HG02970 (cell line): ENCODE results near the gene SPHK2.
"Not testable (repeated sequence)": the region's sequence is repeated elsewhere in the genome, so short reads cannot be mapped to it uniquely, and the experiment has no call there.

Source experiments
- ATAC-seq: cut with Tn5 transposase; IDR thresholded peaks from one replicate; pipeline ENCODE4 v1.9.1; 2021; ENCODE audit warnings: mild to moderate bottlenecking, moderate library complexity, moderate number of reproducible peaks; ENCODE audit not compliant: unreplicated experiment, low FRiP score

Gene SPHK2

GRCh38 chr19:48650974-48651682 lies 31.8 kb downstream of the SPHK2 start:
- ATAC-seq, result no peak

GRCh38 chr19:48651683-48652048 lies 32.4 kb downstream of the SPHK2 start:
- ATAC-seq, result no peak

GRCh38 chr19:48654299-48655059 lies 35.2 kb downstream of the SPHK2 start:
- no peak for ATAC-seq

GRCh38 chr19:48656840-48657474 lies 37.7 kb downstream of the SPHK2 start:
- no peak for ATAC-seq

- ATAC-seq, result not testable (repeated sequence)
Measured at GRCh38 chr19:48657828-48658227, 38.5 kb downstream of the SPHK2 start.

- no peak for ATAC-seq
Measured at GRCh38 chr19:48658483-48658882, 39.2 kb downstream of the SPHK2 start.

GRCh38 chr19:48659768-48660167 lies 40.5 kb downstream of the SPHK2 start:
- ATAC-seq, result no peak

GRCh38 chr19:48660852-48661710 lies 41.8 kb downstream of the SPHK2 start:
- peak; percentile 83 for ATAC-seq

- no peak for ATAC-seq
Measured at GRCh38 chr19:48661711-48662090, 42.4 kb downstream of the SPHK2 start.

- ATAC-seq, result no peak
Measured at GRCh38 chr19:48663667-48664066, 44.4 kb downstream of the SPHK2 start.

- ATAC-seq, result no peak
Measured at GRCh38 chr19:48664476-48664875, 45.2 kb downstream of the SPHK2 start.

GRCh38 chr19:48665786-48666185 lies 46.5 kb downstream of the SPHK2 start:
- no peak for ATAC-seq

GRCh38 chr19:48668332-48668731 lies 49.0 kb downstream of the SPHK2 start:
- ATAC-seq, result no peak

GRCh38 chr19:48668761-48669160 lies 49.5 kb downstream of the SPHK2 start:
- no peak for ATAC-seq

GRCh38 chr19:48669903-48670668 lies 50.8 kb downstream of the SPHK2 start:
- ATAC-seq, result no peak

- no peak for ATAC-seq
Measured at GRCh38 chr19:48670699-48671445, 51.6 kb downstream of the SPHK2 start.

GRCh38 chr19:48671446-48671995 lies 52.2 kb downstream of the SPHK2 start:
- no peak for ATAC-seq

GRCh38 chr19:48672994-48673393 lies 53.7 kb downstream of the SPHK2 start, which contains the start of gene NTN5:
TSS of gene NTN5 (minus strand) at chr19:48673017. CDS start at chr19:48670986, 2,031 bp downstream.
- no peak for ATAC-seq
